OCI-LY3 (cell line): ENCODE results near the gene NNMT.

ENCODE experiments used
- H2AFZ ChIP-seq: fragments of 200-600, 300-600 bp; shearing (Covaris generic); 2 replicates; pipeline ENCODE4 v1.6.0; 2014; ENCODE audit warnings: antibody characterized with exemption, low read depth, low read length
- H3K27ac ChIP-seq: fragments of 200-600, 300-600 bp; sonication (generic); 2 replicates; pipeline ENCODE4 v1.5.1; 2014; ENCODE audit warnings: mild to moderate bottlenecking, low read length, moderate library complexity, mixed read lengths
- H3K27me3 ChIP-seq: fragments of 200-600, 300-600 bp; sonication (generic); 2 replicates; pipeline ENCODE4 v1.6.1; 2014; ENCODE audit warnings: low read depth, low read length, mixed read lengths
- H3K36me3 ChIP-seq: fragments of 200-600, 300-600 bp; sonication (generic); replicated peaks from 2 replicates; pipeline ENCODE3; 2014; ENCODE audit warnings: low read depth, low read length, mixed read lengths
- H3K4me1 ChIP-seq: fragments of 300-600, 200-600 bp; sonication (generic); 2 replicates; pipeline ENCODE4 v1.6.1; 2014; ENCODE audit warnings: low read length, mixed read lengths
- H3K4me2 ChIP-seq: fragments of 200-600, 300-600 bp; sonication (generic); 2 replicates; pipeline ENCODE4 v1.6.1; 2014; ENCODE audit warnings: low read length, mixed read lengths
- H3K4me3 ChIP-seq: fragments of 300-600, 200-600 bp; sonication (generic); 2 replicates; pipeline ENCODE4 v1.5.1; 2014; ENCODE audit warnings: antibody characterized with exemption, mild to moderate bottlenecking, low read length, moderate library complexity
- H3K79me2 ChIP-seq: fragments of 300-600, 200-600 bp; shearing (Covaris generic); 2 replicates; pipeline ENCODE4 v1.6.1; 2014; ENCODE audit warnings: mild to moderate bottlenecking, low read length, mixed read lengths
- H3K9ac ChIP-seq: fragments of 300-600, 200-600 bp; shearing (Covaris generic); 2 replicates; pipeline ENCODE4 v1.6.0; 2014; ENCODE audit warnings: mild to moderate bottlenecking, low read length, moderate library complexity
- H3K9me3 ChIP-seq: fragments of 200-600, 300-600 bp; shearing (Covaris generic); 2 replicates; pipeline ENCODE4 v1.6.1; 2014; ENCODE audit warnings: low read length, mixed read lengths; ENCODE audit not compliant: insufficient read depth
- H4K20me1 ChIP-seq: fragments of 200-600, 300-600 bp; sonication (generic); 2 replicates; pipeline ENCODE4 v1.6.1; 2016; ENCODE audit warnings: low read length, mixed read lengths; ENCODE audit not compliant: insufficient read depth
- EZH2phosphoT487 ChIP-seq: fragments of 200-600 bp; shearing (Covaris generic); IDR thresholded peaks from 2 replicates; pipeline ENCODE4 v1.6.1; 2018; ENCODE audit warnings: antibody characterized with exemption, mixed run types, low read depth
- TF ChIP-seq, protein P1 (sequence below): fragments of 200-600, 300-600 bp; sonication (generic); IDR thresholded peaks from 2 replicates; pipeline ENCODE4 v1.5.1; 2014; ENCODE audit warnings: antibody characterized with exemption, low read length, low read depth

NNMT gene

DNA sequence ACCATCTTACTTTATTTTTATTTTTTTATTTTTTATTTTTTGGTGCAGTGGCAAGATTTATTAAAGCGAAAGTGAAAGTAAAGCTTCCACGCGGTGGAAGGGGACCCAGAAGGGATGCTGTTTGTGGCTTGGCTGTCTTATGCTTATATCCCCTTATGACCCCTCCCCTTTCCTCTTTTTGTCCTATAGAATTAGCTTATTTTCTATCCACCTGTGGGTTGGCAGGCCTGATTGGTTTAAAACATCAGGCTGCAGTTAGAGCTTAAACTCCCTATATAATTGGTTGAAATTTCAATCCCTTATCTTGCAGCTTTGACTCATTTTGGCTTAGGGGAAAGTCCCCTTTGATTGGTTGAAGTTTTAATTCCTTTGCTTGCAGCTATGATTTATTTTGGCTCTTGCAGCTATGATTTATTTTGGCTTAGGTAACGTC lies 50.5 kb downstream of the NNMT start:
- no peaks in the 10 kb centered on the region for H3K27me3 ChIP-seq
- H3K79me2 ChIP-seq: no peaks in the 10 kb centered on the region
- H2AFZ ChIP-seq: peak overlapping the region; percentile 39; the same call in 1 of the 2 replicates
- H3K9me3 ChIP-seq: peaks cover 9% of the 10 kb centered on the region
- H3K4me2 ChIP-seq: no peak overlapping the region
- TF ChIP-seq, protein P1, sequence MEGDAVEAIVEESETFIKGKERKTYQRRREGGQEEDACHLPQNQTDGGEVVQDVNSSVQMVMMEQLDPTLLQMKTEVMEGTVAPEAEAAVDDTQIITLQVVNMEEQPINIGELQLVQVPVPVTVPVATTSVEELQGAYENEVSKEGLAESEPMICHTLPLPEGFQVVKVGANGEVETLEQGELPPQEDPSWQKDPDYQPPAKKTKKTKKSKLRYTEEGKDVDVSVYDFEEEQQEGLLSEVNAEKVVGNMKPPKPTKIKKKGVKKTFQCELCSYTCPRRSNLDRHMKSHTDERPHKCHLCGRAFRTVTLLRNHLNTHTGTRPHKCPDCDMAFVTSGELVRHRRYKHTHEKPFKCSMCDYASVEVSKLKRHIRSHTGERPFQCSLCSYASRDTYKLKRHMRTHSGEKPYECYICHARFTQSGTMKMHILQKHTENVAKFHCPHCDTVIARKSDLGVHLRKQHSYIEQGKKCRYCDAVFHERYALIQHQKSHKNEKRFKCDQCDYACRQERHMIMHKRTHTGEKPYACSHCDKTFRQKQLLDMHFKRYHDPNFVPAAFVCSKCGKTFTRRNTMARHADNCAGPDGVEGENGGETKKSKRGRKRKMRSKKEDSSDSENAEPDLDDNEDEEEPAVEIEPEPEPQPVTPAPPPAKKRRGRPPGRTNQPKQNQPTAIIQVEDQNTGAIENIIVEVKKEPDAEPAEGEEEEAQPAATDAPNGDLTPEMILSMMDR: no peak
- no peak for TF ChIP-seq EZH2phosphoT487
- H3K9ac ChIP-seq: no peak overlapping the region
- no peaks in the 10 kb centered on the region for H3K36me3 ChIP-seq
- H3K4me3 ChIP-seq: no peak overlapping the region
- no peaks in the 10 kb centered on the region for H3K4me1 ChIP-seq
- no peak overlapping the region for H3K27ac ChIP-seq
- H4K20me1 ChIP-seq: no peaks in the 10 kb centered on the region

DNA sequence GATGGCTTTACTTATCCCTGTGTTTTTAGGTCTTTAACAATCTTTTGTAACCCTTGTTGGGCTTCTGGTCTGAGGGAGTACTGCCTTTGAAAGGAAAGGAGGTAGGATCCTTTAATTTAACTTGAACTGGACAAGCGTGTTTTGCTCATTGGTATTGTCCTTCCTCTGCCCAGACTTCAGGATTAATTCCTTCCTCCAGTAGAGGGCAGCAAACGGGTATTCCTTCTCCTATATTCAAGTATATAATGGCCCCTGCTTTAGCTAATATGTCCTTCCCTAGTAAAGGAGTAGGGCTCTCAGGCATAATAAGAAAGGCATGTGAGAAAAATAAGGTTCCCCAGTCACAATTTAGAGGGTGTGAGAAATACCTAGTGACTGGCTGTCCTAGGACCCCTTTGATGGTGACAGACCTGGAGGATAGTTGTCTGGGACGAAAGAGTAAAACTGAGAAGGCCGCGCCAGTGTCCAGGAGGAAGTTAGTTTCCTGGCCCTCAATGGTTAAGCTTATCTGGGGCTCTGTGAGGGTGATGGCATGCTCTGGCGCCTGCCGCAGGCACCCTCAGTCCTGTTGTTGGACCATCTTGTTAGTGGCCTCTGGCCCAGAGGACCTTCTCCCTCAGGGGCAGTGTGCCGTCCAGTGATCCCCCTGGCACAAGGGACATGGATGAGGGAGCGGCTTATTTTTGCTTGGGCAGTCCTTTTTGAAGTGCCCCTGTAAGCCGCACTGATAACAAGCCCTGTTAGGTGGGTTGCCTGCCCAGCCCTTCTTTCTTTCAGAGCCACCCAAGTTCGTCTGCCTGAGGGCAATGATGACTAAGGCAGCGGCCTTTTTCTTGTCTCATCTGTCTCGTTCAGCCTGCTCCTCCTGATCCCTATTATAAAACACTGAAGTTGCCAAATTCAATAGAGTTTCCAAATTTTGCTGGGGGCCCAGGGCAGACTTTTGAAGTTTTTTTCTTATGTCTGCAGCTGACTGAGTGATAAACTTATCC lies 52.3 kb downstream of the NNMT start:
- H3K9ac ChIP-seq: no peak overlapping the region
- H2AFZ ChIP-seq: 0 out of 2 replicates have a peak overlapping the region, but pooled peaks have one; percentile 20

DNA sequence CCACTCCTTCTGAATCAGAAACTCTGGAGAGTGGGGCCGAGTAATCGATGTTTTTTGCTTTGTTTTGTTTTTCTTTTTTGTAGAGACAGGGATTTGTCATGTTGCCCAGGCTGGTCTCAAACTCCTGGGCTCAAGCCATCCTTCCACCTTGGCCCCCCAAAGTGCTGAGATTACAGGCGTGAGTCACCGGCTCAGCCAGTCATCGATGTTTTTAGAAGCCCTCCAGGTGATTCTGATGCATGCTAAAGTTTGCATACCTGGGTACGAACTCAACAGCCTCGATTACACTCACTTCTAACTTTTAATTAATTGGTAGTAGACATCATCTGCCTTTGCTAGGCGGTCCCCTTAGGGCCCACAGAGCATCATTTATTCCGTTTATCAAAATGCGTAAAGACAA lies 53.8 kb downstream of the NNMT start:
- H2AFZ ChIP-seq: no peak overlapping the region
- no peaks in the 10 kb centered on the region for H4K20me1 ChIP-seq
- H3K79me2 ChIP-seq: no peaks in the 10 kb centered on the region
- H3K4me3 ChIP-seq: no peak overlapping the region
- no peaks in the 10 kb centered on the region for H3K4me1 ChIP-seq
- H3K9me3 ChIP-seq: peaks cover 9% of the 10 kb centered on the region
- TF ChIP-seq, protein P1: no peak
- no peak for TF ChIP-seq EZH2phosphoT487
- H3K9ac ChIP-seq: no peak overlapping the region
- H3K27me3 ChIP-seq: no peaks in the 10 kb centered on the region
- no peaks in the 10 kb centered on the region for H3K36me3 ChIP-seq
- no peak overlapping the region for H3K27ac ChIP-seq
- no peak overlapping the region for H3K4me2 ChIP-seq

More for the DNA sequence above, 52.3 kb downstream of the NNMT start:
- no peak overlapping the region for H3K27ac ChIP-seq
- H3K79me2 ChIP-seq: no peaks in the 10 kb centered on the region
- 0 out of 2 replicates have a peak overlapping the region, but pooled peaks have one; percentile 5 for H3K4me2 ChIP-seq
- no peaks in the 10 kb centered on the region for H3K4me1 ChIP-seq
- peaks cover 9% of the 10 kb centered on the region for H3K9me3 ChIP-seq
- H3K36me3 ChIP-seq: no peaks in the 10 kb centered on the region
- TF ChIP-seq, protein P1: peak; percentile 58
- TF ChIP-seq EZH2phosphoT487: no peak
- H3K27me3 ChIP-seq: no peaks in the 10 kb centered on the region
- no peaks in the 10 kb centered on the region for H4K20me1 ChIP-seq
- no peak overlapping the region for H3K4me3 ChIP-seq

DNA sequence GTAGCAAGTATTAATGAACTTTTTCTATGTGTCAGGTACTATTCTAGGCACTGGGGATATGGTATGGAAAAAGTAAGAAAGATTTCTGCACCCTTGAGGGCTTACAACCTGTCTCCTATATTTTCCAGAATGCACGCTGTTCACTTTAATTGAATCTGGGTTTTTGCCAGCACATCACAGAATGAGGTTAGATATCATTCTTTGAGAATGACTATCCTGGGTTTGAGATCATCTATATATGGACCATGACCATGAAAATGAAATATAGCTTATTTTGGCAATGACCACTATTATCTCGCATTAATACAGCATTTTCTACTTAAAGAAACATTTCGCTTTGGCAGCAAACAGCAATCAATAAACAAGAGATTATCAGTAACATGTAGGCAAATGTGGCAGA lies 57.2 kb downstream of the NNMT start:
- Histone ChIP-seq H3K4me3 (no peak overlapping the region), H3K27ac (no peak overlapping the region), H3K27me3 (no peaks in the 10 kb centered on the region), H3K4me2 (no peak overlapping the region), H3K9ac (no peak overlapping the region), H3K4me1 (no peaks in the 10 kb centered on the region), H2AFZ (no peak overlapping the region), H3K9me3 (no peaks in the 10 kb centered on the region), H3K36me3 (no peaks in the 10 kb centered on the region), H3K79me2 (no peaks in the 10 kb centered on the region), H4K20me1 (no peaks in the 10 kb centered on the region)
- no peak for TF ChIP-seq EZH2phosphoT487
- TF ChIP-seq, protein P1: no peak
